BLaER1 treated with 17β-estradiol and CSF1 and Interleukin-3, amounts not matched to agents 10 nM and 100 nM (cell line): ENCODE measurements around the gene PCGF3.
A peak's percentile ranks its signal among the peaks of the same experiment; 100 is the strongest.
"Not testable (repeated sequence)": the region's sequence is repeated elsewhere in the genome, so short reads cannot be mapped to it uniquely, and the experiment has no call there.

Experiments used
- H3K27ac ChIP-seq, 11 experiments: shearing (Covaris generic); formaldehyde crosslinking; 2 replicates each; pipeline ENCODE4 v1.8.1; 2022
- H3K27me3 ChIP-seq, 11 experiments: shearing (Covaris generic); formaldehyde crosslinking; 2 replicates each; pipeline ENCODE4 v1.8.1; 2022
- H3K36me3 ChIP-seq, 11 experiments: shearing (Covaris generic); formaldehyde crosslinking; 2 replicates each; pipeline ENCODE4 v1.8.1; 2022
- H3K4me1 ChIP-seq, 10 experiments: shearing (Covaris generic); formaldehyde crosslinking; 2 replicates each; pipeline ENCODE4 v1.8.1; 2022
- H3K4me2 ChIP-seq, 11 experiments: shearing (Covaris generic); formaldehyde crosslinking; 2 replicates each; pipeline ENCODE4 v1.8.1; 2022
- H3K4me3 ChIP-seq, 10 experiments: shearing (Covaris generic); formaldehyde crosslinking; 2 replicates each; pipeline ENCODE4 v1.8.1; 2022
- H3K9ac ChIP-seq, 11 experiments: shearing (Covaris generic); formaldehyde crosslinking; 2 replicates each; pipeline ENCODE4 v1.8.1; 2022
- H3K9me3 ChIP-seq, 11 experiments: shearing (Covaris generic); formaldehyde crosslinking; replicated peaks in 1 of 11; 2 replicates each; pipeline ENCODE4 v1.8.1; 2022
- H4K20me1 ChIP-seq, 11 experiments: shearing (Covaris generic); formaldehyde crosslinking; 2 replicates each; pipeline ENCODE4 v1.8.1; 2022
- Cebpa-rat ChIP-seq, 11 experiments: shearing (Covaris generic); IDR thresholded peaks; 2 replicates each; pipeline ENCODE4 v1.8.1; 2022

PCGF3 gene

DNA sequence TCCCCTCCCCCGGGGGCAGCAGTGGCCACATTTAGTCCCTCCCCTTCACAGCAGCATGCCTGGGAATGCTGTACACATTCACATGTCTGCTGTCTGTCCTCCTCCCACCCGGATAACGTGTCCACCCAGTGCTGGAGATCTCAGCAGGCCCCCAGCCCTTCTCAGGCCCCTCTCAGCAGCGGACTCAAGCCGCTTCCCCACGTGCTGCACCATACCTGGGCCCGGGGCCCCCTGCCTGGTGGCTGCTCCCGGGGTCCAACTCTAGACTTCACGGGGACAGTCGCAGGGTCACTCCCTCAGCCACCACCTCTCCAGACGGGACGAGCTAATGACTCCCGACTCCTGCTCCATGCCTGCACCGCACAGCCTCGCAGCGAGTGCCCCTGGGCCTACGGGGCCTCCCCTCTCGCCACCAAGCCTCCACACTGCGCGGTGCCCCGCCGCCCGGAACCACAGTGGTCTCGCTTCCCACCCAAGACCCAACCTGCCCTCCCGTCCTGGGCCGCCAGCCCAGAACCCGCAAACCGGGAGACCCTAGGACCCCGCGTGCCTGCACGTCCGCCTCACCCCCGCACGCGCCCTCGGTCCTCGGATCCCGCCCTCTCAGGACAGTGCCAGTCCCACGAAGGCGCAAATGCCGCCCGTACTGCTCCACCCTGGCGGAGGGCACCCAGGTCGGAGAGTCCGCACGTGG lies 1.3 kb upstream of the PCGF3 start:
- H3K27ac ChIP-seq = peak overlapping the region in 3 of 11 experiments; percentile 7 to 100 (median 8); a peak in 4 of 22 replicates
- H3K27me3 ChIP-seq = no peaks in the 10 kb centered on the region
- peak overlapping the region in 4 of 11 experiments; percentile 73 to 92 (median 80); a peak in 7 of 22 replicates for H3K4me2 ChIP-seq
- H3K9ac ChIP-seq = peak overlapping the region in 2 of 11 experiments; percentile 86 to 100; a peak in 4 of 22 replicates
- no peak for TF ChIP-seq Cebpa-rat (IDR thresholded peaks at IDR 0.05)
- H3K4me3 ChIP-seq = peak overlapping the region in 1 of 10 experiments; percentile 100; a peak in 1 of 20 replicates
- H4K20me1 ChIP-seq = peaks cover 26 to 27% (median 27%) of the 10 kb centered on the region in 11 experiments; a peak in 21 of 22 replicates
- peaks cover 0 to 11% (median 0%) of the 10 kb centered on the region in 11 experiments; a peak in 4 of 22 replicates for H3K9me3 ChIP-seq
- H3K36me3 ChIP-seq = peaks cover 0 to 17% (median 15%) of the 10 kb centered on the region in 11 experiments; a peak in 21 of 22 replicates
- H3K4me1 ChIP-seq = peaks cover 43 to 67% (median 52%) of the 10 kb centered on the region in 10 experiments

DNA sequence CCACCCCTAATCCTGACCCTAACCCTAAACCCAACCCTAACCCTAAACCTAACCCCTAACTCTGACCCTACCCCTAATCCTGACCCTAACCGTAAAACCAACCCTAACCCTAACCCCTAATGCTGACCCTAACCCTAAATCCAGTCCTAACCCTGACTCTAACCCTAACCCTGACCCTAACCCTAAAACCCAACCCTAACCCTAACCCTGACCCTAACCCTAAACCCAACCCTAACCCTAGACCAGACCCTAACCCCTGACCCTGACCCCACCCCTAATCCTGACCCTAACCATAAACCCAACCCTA lies 708 bp upstream of the PCGF3 start:
- H3K9ac ChIP-seq = peak overlapping the region in 10 of 11 experiments; percentile 56 to 100 (median 93); a peak in 18 of 22 replicates
- peaks cover under 1 to 23% (median 20%) of the 10 kb centered on the region in 11 experiments for H3K36me3 ChIP-seq
- H4K20me1 ChIP-seq = peaks cover 32 to 33% (median 32%) of the 10 kb centered on the region in 11 experiments
- peak overlapping the region; percentile 55 to 92 (median 72) for H3K4me2 ChIP-seq
- H3K4me1 ChIP-seq = peaks cover 40 to 68% (median 53%) of the 10 kb centered on the region in 10 experiments
- peaks cover 0 to 11% (median 0%) of the 10 kb centered on the region in 11 experiments; a peak in 6 of 22 replicates for H3K9me3 ChIP-seq
- H3K27me3 ChIP-seq = no peaks in the 10 kb centered on the region
- H3K27ac ChIP-seq = peak overlapping the region; percentile 60 to 100 (median 73); a peak in 21 of 22 replicates
- H3K4me3 ChIP-seq = peak overlapping the region in 8 of 10 experiments; percentile 30 to 100 (median 60); a peak in 11 of 20 replicates
- no peak for TF ChIP-seq Cebpa-rat (IDR thresholded peaks at IDR 0.05)

DNA sequence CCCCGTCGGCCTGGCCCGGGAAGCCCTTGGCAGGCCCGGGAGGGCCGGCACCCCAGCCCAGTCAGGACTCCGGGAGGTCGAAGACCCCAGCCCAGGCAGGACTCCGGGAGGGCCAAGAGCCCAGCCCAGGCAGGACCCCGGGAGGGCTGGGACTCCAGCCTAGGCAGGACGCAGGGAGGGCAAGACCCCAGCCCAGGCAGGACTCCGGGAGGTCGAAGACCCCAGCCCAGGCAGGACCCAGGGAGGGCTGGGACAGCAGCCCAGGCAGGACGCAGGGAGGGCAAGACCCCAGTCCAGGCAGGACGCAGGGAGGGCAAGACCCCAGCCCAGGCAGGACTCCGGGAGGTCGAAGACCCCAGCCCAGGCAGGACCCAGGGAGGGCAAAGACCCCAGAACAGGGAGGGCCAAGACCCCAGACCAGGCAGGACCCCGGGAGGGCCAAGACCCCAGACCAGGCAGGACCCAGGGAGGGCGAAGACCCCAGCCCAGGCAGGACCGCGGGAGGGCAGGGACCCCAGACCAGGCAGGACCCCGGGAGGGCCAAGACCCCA lies 526 bp downstream of the PCGF3 start:
- Histone ChIP-seq H3K4me2 (peak overlapping the region; percentile 97 to 100 (median 99)), H3K27ac (peak overlapping the region; percentile 99 to 100 (median 100)), H3K9ac (peak overlapping the region; percentile 100), H3K4me1 (peaks cover 30 to 68% (median 48%) of the 10 kb centered on the region in 10 experiments), H3K4me3 (peak overlapping the region; percentile 92 to 100 (median 99)), H3K36me3 (peaks cover 12 to 35% (median 33%) of the 10 kb centered on the region in 11 experiments), H4K20me1 (peaks cover 44 to 45% (median 45%) of the 10 kb centered on the region in 11 experiments)
- H3K9me3 ChIP-seq, H3K27me3 ChIP-seq: not testable (repeated sequence)

DNA sequence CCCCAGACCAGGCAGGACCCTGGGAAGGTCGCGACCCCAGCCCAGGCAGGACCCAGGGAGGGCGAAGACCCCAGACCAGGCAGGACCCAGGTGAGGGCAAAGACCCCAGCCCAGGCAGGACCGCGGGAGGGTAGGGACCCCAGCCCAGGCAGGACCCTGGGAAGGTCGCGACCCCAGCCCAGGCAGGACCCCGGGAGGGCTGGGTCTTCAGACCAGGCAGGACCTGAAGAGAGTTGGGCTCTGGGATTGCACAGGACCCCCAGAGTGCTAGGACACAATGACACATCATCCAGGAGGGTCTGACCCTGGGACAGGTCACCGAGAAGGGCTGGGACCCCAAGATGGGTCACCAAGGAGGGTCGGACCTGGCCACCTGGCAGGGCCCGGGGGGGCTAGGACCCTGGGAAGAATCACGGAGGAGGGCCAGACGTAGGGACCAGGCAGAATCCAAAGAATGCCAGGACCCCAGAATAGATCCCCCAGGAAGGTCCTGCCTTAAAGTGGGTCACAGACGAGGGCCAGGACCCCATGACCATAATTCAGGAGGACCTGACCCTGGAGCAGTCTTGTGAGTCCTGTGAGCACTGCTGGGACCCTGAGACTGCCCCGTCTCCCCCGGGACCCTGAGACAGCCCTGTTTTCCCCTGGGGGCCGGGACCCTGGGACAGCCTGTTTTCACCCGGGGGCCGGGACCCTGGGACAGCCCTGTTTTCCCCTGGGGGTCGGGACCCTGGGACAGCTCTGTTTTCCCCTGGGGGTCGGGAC lies 1.4 kb downstream of the PCGF3 start:
- H3K27ac ChIP-seq = peak overlapping the region; percentile 99 to 100 (median 100)
- H3K4me2 ChIP-seq = peak overlapping the region; percentile 97 to 100 (median 99)

DNA sequence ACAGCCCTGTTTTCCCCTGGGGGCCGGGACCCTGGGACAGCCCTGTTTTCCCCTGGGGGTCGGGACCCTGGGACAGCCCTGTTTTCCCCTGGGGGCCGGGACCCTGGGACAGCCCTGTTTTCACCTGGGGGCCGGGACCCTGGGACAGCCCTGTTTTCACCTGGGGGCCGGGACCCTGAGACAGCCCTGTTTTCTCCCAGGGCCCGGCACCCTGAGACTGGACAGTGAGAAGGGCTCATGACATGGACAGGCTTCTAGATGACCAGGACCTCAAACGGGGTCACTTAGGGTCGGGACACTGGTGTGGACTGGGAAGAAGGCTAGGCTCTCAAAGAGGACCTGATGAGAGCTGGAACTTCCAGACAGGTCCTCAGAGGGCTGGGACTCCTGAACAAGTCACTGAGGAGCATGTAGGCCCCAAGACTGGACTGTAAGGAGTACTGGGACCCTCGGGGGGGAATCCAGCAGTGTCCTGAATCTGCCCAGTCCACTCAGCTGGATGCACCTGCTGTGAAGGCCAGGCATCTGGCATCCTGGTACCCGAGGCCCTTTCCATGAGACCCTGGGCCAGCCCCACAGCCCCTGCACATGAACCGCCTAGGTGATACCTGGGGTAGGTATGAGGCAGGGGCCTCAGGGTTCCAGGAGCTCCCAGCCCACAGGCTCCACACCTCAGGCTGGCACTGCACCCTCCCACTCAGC lies 2.4 kb downstream of the PCGF3 start:
- Histone ChIP-seq H3K27me3 (no peaks in the 10 kb centered on the region), H3K4me1 (peaks cover 30 to 70% (median 52%) of the 10 kb centered on the region in 10 experiments), H3K4me3 (peak overlapping the region; percentile 32 to 100 (median 99); a peak in 18 of 20 replicates), H3K9me3 (peaks cover 0 to 5% (median 0%) of the 10 kb centered on the region in 11 experiments; a peak in 5 of 22 replicates), H3K4me2 (peak overlapping the region; percentile 97 to 100 (median 99)), H3K9ac (peak overlapping the region; percentile 100; a peak in 20 of 22 replicates), H3K36me3 (peaks cover 12 to 51% (median 45%) of the 10 kb centered on the region in 11 experiments), H4K20me1 (peaks cover 57 to 65% (median 63%) of the 10 kb centered on the region in 11 experiments), H3K27ac (peak overlapping the region in 7 of 11 experiments; percentile 99 to 100 (median 100); a peak in 14 of 22 replicates)
- TF ChIP-seq Cebpa-rat (IDR thresholded peaks at IDR 0.05) = no peak

More for the DNA sequence above, 1.4 kb downstream of the PCGF3 start:
- H3K27me3 ChIP-seq = no peaks in the 10 kb centered on the region
- peak overlapping the region; percentile 92 to 100 (median 99) for H3K4me3 ChIP-seq
- TF ChIP-seq Cebpa-rat (IDR thresholded peaks at IDR 0.05) = no peak
- peak overlapping the region; percentile 100 for H3K9ac ChIP-seq
- peaks cover 46 to 54% (median 53%) of the 10 kb centered on the region in 11 experiments for H4K20me1 ChIP-seq
- H3K9me3 ChIP-seq = peaks cover 0 to 5% (median 0%) of the 10 kb centered on the region in 11 experiments; a peak in 4 of 22 replicates
- H3K36me3 ChIP-seq = peaks cover 12 to 40% (median 35%) of the 10 kb centered on the region in 11 experiments
- H3K4me1 ChIP-seq = peaks cover 30 to 61% (median 47%) of the 10 kb centered on the region in 10 experiments

DNA sequence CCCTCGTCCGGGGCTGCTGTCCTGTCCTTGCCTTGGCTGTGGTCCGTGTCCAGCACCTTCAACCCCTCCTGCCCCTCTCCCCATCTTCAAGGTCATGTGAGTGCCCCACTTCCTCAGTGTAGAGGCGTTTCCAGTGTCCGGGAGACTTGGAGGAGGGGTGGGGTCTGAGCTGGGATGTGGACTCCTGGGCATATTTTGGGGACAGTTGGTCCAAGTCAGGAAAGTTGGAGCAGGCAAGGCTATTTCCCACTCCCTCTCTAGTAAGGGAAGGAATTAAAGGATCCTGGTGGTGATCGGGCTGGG lies 3.0 kb downstream of the PCGF3 start:
- peak overlapping the region in 4 of 11 experiments; percentile 38 to 100 (median 100); a peak in 4 of 22 replicates for H3K27ac ChIP-seq
- H3K4me1 ChIP-seq = peaks cover 30 to 75% (median 54%) of the 10 kb centered on the region in 10 experiments
- H3K36me3 ChIP-seq = peaks cover 14 to 56% (median 50%) of the 10 kb centered on the region in 11 experiments
- H3K4me3 ChIP-seq = peak overlapping the region in 9 of 10 experiments; percentile 32 to 100 (median 99); a peak in 13 of 20 replicates
- peaks cover 0 to 5% (median 0%) of the 10 kb centered on the region in 11 experiments; a peak in 5 of 22 replicates for H3K9me3 ChIP-seq
- TF ChIP-seq Cebpa-rat (IDR thresholded peaks at IDR 0.05) = no peak
- peak overlapping the region in 8 of 11 experiments; percentile 27 to 100 (median 100); a peak in 13 of 22 replicates for H3K9ac ChIP-seq
- H3K27me3 ChIP-seq = no peaks in the 10 kb centered on the region
- H3K4me2 ChIP-seq = peak overlapping the region; percentile 97 to 100 (median 99)
- H4K20me1 ChIP-seq = peaks cover 62 to 70% (median 68%) of the 10 kb centered on the region in 11 experiments

DNA sequence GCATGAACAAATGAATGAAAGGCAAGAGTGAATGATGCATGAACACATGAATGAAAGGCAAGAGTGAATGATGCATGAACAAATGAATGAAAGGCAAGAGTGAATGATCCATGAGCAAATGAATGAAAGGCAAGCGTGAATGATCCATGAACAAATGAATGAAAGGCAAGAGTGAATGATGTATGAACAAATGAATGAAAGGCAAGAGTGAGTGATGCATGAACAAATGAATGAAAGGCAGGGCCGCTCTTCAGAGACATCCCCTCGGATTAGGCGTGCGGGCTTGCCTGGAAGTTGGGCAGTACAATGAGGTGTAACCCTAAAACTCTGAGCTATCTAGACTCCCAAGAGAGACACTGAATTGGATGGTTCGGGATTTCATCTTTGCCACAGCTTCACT lies 3.7 kb downstream of the PCGF3 start:
- Histone ChIP-seq H3K4me2 (peak overlapping the region; percentile 16 to 100 (median 99); a peak in 18 of 22 replicates), H3K9me3 (peaks cover 0 to 5% (median 0%) of the 10 kb centered on the region in 11 experiments; a peak in 5 of 22 replicates), H3K27me3 (no peaks in the 10 kb centered on the region), H3K9ac (peak overlapping the region in 1 of 11 experiments; percentile 60; a peak in 1 of 22 replicates), H3K36me3 (peaks cover 21 to 63% (median 58%) of the 10 kb centered on the region in 11 experiments), H3K4me3 (peak overlapping the region in 1 of 10 experiments; percentile 99; a peak in 1 of 20 replicates), H3K27ac (no peak overlapping the region; a peak in 1 of 22 replicates), H4K20me1 (peaks cover 69 to 77% (median 76%) of the 10 kb centered on the region in 11 experiments), H3K4me1 (peaks cover 30 to 76% (median 54%) of the 10 kb centered on the region in 10 experiments)
- no peak for TF ChIP-seq Cebpa-rat (IDR thresholded peaks at IDR 0.05)
